Parathyroid adenoma (tissue), 2 donors: ENCODE measurements around the gene C2orf68.
"Not testable (repeated sequence)": the region's sequence is repeated elsewhere in the genome, so short reads cannot be mapped to it uniquely, and the experiment has no call there.

ENCODE experiments used
- H2AFZ ChIP-seq: fragments of 300-600 bp; sonication (generic); one replicate; pipeline ENCODE4 v1.7.0; 2017; ENCODE audit warnings: antibody characterized with exemption, mild to moderate bottlenecking
- H3K27ac ChIP-seq: fragments of 300-600 bp; sonication (generic); one replicate; pipeline ENCODE4 v1.7.0; 2017
- H3K27me3 ChIP-seq: fragments of 300-600 bp; sonication (generic); one replicate; pipeline ENCODE4 v1.7.0; 2017; ENCODE audit warnings: low read length; ENCODE audit not compliant: control insufficient read depth, insufficient read depth
- H3K36me3 ChIP-seq: fragments of 300-600 bp; sonication (generic); one replicate; pipeline ENCODE4 v1.7.0; 2017; ENCODE audit warnings: low read length; ENCODE audit not compliant: control insufficient read depth, insufficient read depth
- H3K4me1 ChIP-seq: fragments of 300-600 bp; sonication (generic); one replicate; pipeline ENCODE4 v1.7.0; 2017; ENCODE audit warnings: control low read depth
- H3K4me2 ChIP-seq: fragments of 300-600 bp; sonication (generic); one replicate; pipeline ENCODE4 v1.7.0; 2017; ENCODE audit warnings: low read length
- H3K4me3 ChIP-seq: fragments of 300-600 bp; sonication (generic); one replicate; pipeline ENCODE4 v1.7.0; 2017; ENCODE audit warnings: low read depth, low read length
- H3K79me2 ChIP-seq: fragments of 300-600 bp; sonication (generic); one replicate; pipeline ENCODE4 v1.7.0; 2017; ENCODE audit warnings: control low read depth
- H3K9ac ChIP-seq: fragments of 300-600 bp; sonication (generic); one replicate; pipeline ENCODE4 v1.7.0; 2017; ENCODE audit warnings: mild to moderate bottlenecking
- H3K9me3 ChIP-seq: fragments of 300-600 bp; sonication (generic); one replicate; pipeline ENCODE4 v1.7.0; 2017; ENCODE audit warnings: low read length; ENCODE audit not compliant: control insufficient read depth
- CTCF ChIP-seq: fragments of 300-600 bp; sonication (generic); IDR thresholded peaks from one replicate; pipeline ENCODE4 v1.7.0; 2017; ENCODE audit warnings: antibody characterized with exemption, mild to moderate bottlenecking
- donor health status: primary hyperparathyroidism.

Gene C2orf68

GRCh38 chr2:85631316-85631715 is 19.4 kb upstream of the C2orf68 start:
- H3K4me1 ChIP-seq = no peaks in the 10 kb centered on the region
- no peak for TF ChIP-seq CTCF
- H3K9ac ChIP-seq = no peak overlapping the region
- no peak overlapping the region for H3K4me2 ChIP-seq
- no peaks in the 10 kb centered on the region for H3K27me3 ChIP-seq
- no peaks in the 10 kb centered on the region for H3K36me3 ChIP-seq
- no peak overlapping the region for H3K27ac ChIP-seq
- H3K4me3 ChIP-seq = no peak overlapping the region
- no peaks in the 10 kb centered on the region for H3K9me3 ChIP-seq
- H3K79me2 ChIP-seq = peaks cover 7% of the 10 kb centered on the region
- no peak overlapping the region for H2AFZ ChIP-seq

- Histone ChIP-seq H3K9me3 (no peaks in the 10 kb centered on the region), H3K36me3 (no peaks in the 10 kb centered on the region), H3K79me2 (peaks cover 9% of the 10 kb centered on the region), H3K27me3 (no peaks in the 10 kb centered on the region), H3K27ac (no peak overlapping the region), H3K4me1 (no peaks in the 10 kb centered on the region), H3K9ac (no peak overlapping the region), H3K4me3 (no peak overlapping the region), H3K4me2 (no peak overlapping the region), H2AFZ (no peak overlapping the region)
- no peak for TF ChIP-seq CTCF
Observed at GRCh38 chr2:85628658-85629057, 16.8 kb upstream of the C2orf68 start.

GRCh38 chr2:85623991-85624390 is 12.1 kb upstream of the C2orf68 start:
- Histone ChIP-seq H3K9ac (no peak overlapping the region), H3K79me2 (peaks cover 3% of the 10 kb centered on the region), H3K36me3 (no peaks in the 10 kb centered on the region), H3K27me3 (no peaks in the 10 kb centered on the region), H3K4me3 (no peak overlapping the region), H2AFZ (no peak overlapping the region), H3K9me3 (no peaks in the 10 kb centered on the region), H3K4me2 (no peak overlapping the region), H3K27ac (no peak overlapping the region), H3K4me1 (no peaks in the 10 kb centered on the region)
- TF ChIP-seq CTCF = no peak

- Histone ChIP-seq H3K27me3 (no peaks in the 10 kb centered on the region), H3K79me2 (peaks cover 3% of the 10 kb centered on the region), H2AFZ (no peak overlapping the region), H3K27ac (no peak overlapping the region), H3K36me3 (no peaks in the 10 kb centered on the region), H3K9ac (no peak overlapping the region), H3K9me3 (no peaks in the 10 kb centered on the region), H3K4me3 (no peak overlapping the region), H3K4me2 (no peak overlapping the region), H3K4me1 (no peaks in the 10 kb centered on the region)
- TF ChIP-seq CTCF = no peak
Observed at GRCh38 chr2:85621338-85621737, 9.5 kb upstream of the C2orf68 start.

- no peak overlapping the region for H3K27ac ChIP-seq
- no peaks in the 10 kb centered on the region for H3K36me3 ChIP-seq
- H2AFZ ChIP-seq = no peak overlapping the region
- TF ChIP-seq CTCF = no peak
- H3K9ac ChIP-seq = no peak overlapping the region
- peaks cover 4% of the 10 kb centered on the region for H3K4me1 ChIP-seq
- H3K9me3 ChIP-seq = no peaks in the 10 kb centered on the region
- H3K4me2 ChIP-seq = no peak overlapping the region
- no peak overlapping the region for H3K4me3 ChIP-seq
- H3K27me3 ChIP-seq = no peaks in the 10 kb centered on the region
- peaks cover 8% of the 10 kb centered on the region for H3K79me2 ChIP-seq
Observed at GRCh38 chr2:85619617-85620016, 7.8 kb upstream of the C2orf68 start.

- H3K4me3 ChIP-seq, H3K4me1 ChIP-seq: not testable (repeated sequence)
Observed at GRCh38 chr2:85617723-85618122, 5.9 kb upstream of the C2orf68 start.

More at GRCh38 chr2:85617723-85618122, 5.9 kb upstream of the C2orf68 start:
- H3K27me3 ChIP-seq, H2AFZ ChIP-seq, H3K27ac ChIP-seq, H3K9me3 ChIP-seq, H3K36me3 ChIP-seq, H3K4me2 ChIP-seq, H3K79me2 ChIP-seq, H3K9ac ChIP-seq: not testable (repeated sequence)
